ENCODE results near the gene XIRP2.

Gene XIRP2

GRCh38 chr2:167136879-167137596, 248.8 kb downstream of the XIRP2 start:
- no peak overlapping the region for H3K4me3 ChIP-seq (ENCODE audit: low read length)
- no peaks in the 10 kb centered on the region for H3K27me3 ChIP-seq (replicated peaks; ENCODE audit: control insufficient read depth, insufficient read depth, low read length)
- H3K36me3 ChIP-seq (ENCODE audit: control insufficient read depth, insufficient read depth, low read length, severe bottlenecking), result no peaks in the 10 kb centered on the region
- no peaks in the 10 kb centered on the region for H3K9me3 ChIP-seq (ENCODE audit: control insufficient read depth, low read length)
- DNase-seq (ENCODE audit: low read depth), result no peak
- no peak overlapping the region for H3K9ac ChIP-seq (ENCODE audit: low read length)
- peaks cover 18% of the 10 kb centered on the region for H3K4me1 ChIP-seq (ENCODE audit: control insufficient read depth, insufficient read depth, low read length)

DNA sequence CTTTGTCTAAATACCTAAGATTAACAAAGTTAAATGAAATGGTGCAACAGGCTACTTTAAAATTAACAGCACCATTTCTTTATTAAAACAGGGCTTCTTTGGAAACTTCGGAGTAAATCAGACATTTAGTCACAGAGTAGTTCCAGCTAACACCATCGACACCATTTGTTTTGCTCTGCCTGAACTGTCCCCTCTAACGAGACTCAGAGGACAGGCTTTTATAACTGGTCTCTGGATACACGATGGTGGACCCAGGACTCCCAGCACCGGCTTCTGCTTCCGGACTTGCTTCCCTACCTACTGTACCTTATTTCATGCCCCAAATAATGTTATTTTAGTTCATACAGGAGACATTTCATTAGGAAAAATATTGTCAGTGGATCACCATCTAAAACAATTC, 252.1 kb downstream of the XIRP2 start:
- Histone ChIP-seq H3K9me3 (ENCODE audit: control insufficient read depth, low read length) (no peaks in the 10 kb centered on the region), H3K36me3 (ENCODE audit: control insufficient read depth, insufficient read depth, low read length, severe bottlenecking) (no peaks in the 10 kb centered on the region), H3K4me3 (ENCODE audit: low read length) (no peak overlapping the region), H3K4me1 (ENCODE audit: control insufficient read depth, insufficient read depth, low read length) (peaks cover 17% of the 10 kb centered on the region), H3K27me3 (replicated peaks; ENCODE audit: control insufficient read depth, insufficient read depth, low read length) (no peaks in the 10 kb centered on the region), H3K9ac (ENCODE audit: low read length) (no peak overlapping the region)
- DNase-seq (ENCODE audit: low read depth), result no peak

- H3K9me3 ChIP-seq (ENCODE audit: control insufficient read depth, low read length), result no peaks in the 10 kb centered on the region
- DNase-seq (ENCODE audit: low read depth), result peak; percentile 87
- peaks cover 17% of the 10 kb centered on the region for H3K4me1 ChIP-seq (ENCODE audit: control insufficient read depth, insufficient read depth, low read length)
- no peaks in the 10 kb centered on the region for H3K27me3 ChIP-seq (replicated peaks; ENCODE audit: control insufficient read depth, insufficient read depth, low read length)
- H3K36me3 ChIP-seq (ENCODE audit: control insufficient read depth, insufficient read depth, low read length, severe bottlenecking), result no peaks in the 10 kb centered on the region
- H3K9ac ChIP-seq (ENCODE audit: low read length), result no peak overlapping the region
- no peak overlapping the region for H3K4me3 ChIP-seq (ENCODE audit: low read length)
Measured at GRCh38 chr2:167140767-167141166, 252.5 kb downstream of the XIRP2 start.

DNA sequence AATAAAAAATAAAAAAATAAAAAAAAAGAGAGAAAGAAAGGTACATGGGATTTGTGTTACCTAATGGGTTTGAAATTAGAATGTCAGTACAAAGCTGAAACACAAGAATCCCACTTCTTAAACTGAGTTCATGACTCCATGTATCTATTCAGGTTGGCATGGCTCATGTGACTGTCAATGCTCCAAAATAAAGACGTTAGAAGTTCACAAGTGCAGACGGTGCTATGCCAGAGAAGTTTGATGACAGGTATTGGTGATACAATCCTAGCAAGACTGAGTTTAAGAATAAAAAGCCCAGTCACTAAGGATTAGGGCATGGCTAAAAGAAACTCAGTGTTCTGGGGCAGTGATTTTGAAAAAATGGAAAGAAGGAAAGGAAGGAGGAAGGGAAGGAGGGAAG, 254.3 kb downstream of the XIRP2 start:
- Histone ChIP-seq H3K27me3 (replicated peaks; ENCODE audit: control insufficient read depth, insufficient read depth, low read length) (no peaks in the 10 kb centered on the region), H3K9me3 (ENCODE audit: control insufficient read depth, low read length) (no peaks in the 10 kb centered on the region), H3K36me3 (ENCODE audit: control insufficient read depth, insufficient read depth, low read length, severe bottlenecking) (no peaks in the 10 kb centered on the region), H3K4me1 (ENCODE audit: control insufficient read depth, insufficient read depth, low read length) (peaks cover 17% of the 10 kb centered on the region), H3K9ac (ENCODE audit: low read length) (no peak overlapping the region), H3K4me3 (ENCODE audit: low read length) (no peak overlapping the region)
- no peak for DNase-seq (ENCODE audit: low read depth)

DNA sequence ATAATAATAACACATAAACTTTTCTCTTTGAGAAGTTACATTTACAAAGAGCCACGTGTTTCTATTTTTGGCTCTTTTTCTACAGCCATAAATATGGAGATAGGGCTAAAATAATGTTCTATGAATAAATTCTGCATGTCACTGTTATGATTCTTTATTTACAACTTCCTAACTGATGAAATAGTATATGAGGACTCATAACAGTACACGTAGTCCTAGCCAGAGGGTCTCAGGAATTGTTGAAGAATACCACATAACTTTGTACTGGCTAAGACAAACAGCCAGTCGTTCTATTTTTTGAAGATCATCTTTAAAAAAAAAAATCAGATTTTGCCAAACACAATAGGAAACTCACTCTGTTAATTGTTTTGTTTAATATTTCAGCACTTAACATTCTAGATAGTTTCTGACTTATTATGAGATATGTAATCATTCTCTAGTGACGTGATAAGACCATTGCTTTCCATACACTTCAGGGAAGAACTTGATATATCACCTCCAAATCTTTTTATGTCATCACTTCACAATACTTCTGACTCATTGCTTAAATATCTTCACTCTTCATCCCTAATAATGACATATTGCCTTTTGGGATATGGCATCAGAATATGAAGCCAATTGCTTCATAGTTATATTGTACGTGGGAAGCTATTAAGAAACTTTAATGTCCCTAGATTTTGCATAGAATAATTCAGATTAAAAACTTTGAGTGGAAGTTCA, 256.1 kb downstream of the XIRP2 start:
- H3K4me1 ChIP-seq (ENCODE audit: control insufficient read depth, insufficient read depth, low read length), result peaks cover 17% of the 10 kb centered on the region
- H3K9ac ChIP-seq (ENCODE audit: low read length), result no peak overlapping the region
- no peaks in the 10 kb centered on the region for H3K27me3 ChIP-seq (replicated peaks; ENCODE audit: control insufficient read depth, insufficient read depth, low read length)
- peak; percentile 13 for DNase-seq (ENCODE audit: low read depth)
- no peak overlapping the region for H3K4me3 ChIP-seq (ENCODE audit: low read length)
- no peaks in the 10 kb centered on the region for H3K36me3 ChIP-seq (ENCODE audit: control insufficient read depth, insufficient read depth, low read length, severe bottlenecking)
- no peaks in the 10 kb centered on the region for H3K9me3 ChIP-seq (ENCODE audit: control insufficient read depth, low read length)

- DNase-seq (ENCODE audit: low read depth), result no peak
- Histone ChIP-seq H3K4me3 (ENCODE audit: low read length) (no peak overlapping the region), H3K4me1 (ENCODE audit: control insufficient read depth, insufficient read depth, low read length) (peaks cover 9% of the 10 kb centered on the region), H3K9me3 (ENCODE audit: control insufficient read depth, low read length) (no peaks in the 10 kb centered on the region), H3K36me3 (ENCODE audit: control insufficient read depth, insufficient read depth, low read length, severe bottlenecking) (no peaks in the 10 kb centered on the region), H3K9ac (ENCODE audit: low read length) (no peak overlapping the region), H3K27me3 (replicated peaks; ENCODE audit: control insufficient read depth, insufficient read depth, low read length) (no peaks in the 10 kb centered on the region)
Measured at GRCh38 chr2:167147271-167147941, 259.1 kb downstream of the XIRP2 start.

GRCh38 chr2:167151894-167152293, 263.6 kb downstream of the XIRP2 start:
- Histone ChIP-seq H3K4me1 (ENCODE audit: control insufficient read depth, insufficient read depth, low read length) (no peaks in the 10 kb centered on the region), H3K4me3 (ENCODE audit: low read length) (no peak overlapping the region), H3K9me3 (ENCODE audit: control insufficient read depth, low read length) (no peaks in the 10 kb centered on the region), H3K9ac (ENCODE audit: low read length) (no peak overlapping the region), H3K36me3 (ENCODE audit: control insufficient read depth, insufficient read depth, low read length, severe bottlenecking) (no peaks in the 10 kb centered on the region), H3K27me3 (replicated peaks; ENCODE audit: control insufficient read depth, insufficient read depth, low read length) (no peaks in the 10 kb centered on the region)
- DNase-seq (ENCODE audit: low read depth), result no peak

GRCh38 chr2:167157523-167157922, 269.2 kb downstream of the XIRP2 start:
- peak; percentile 49 for DNase-seq (ENCODE audit: low read depth)
- H3K36me3 ChIP-seq (ENCODE audit: control insufficient read depth, insufficient read depth, low read length, severe bottlenecking), result no peaks in the 10 kb centered on the region
- H3K4me3 ChIP-seq (ENCODE audit: low read length), result no peak overlapping the region
- no peak overlapping the region for H3K9ac ChIP-seq (ENCODE audit: low read length)
- peaks cover 3% of the 10 kb centered on the region for H3K9me3 ChIP-seq (ENCODE audit: control insufficient read depth, low read length)
- no peaks in the 10 kb centered on the region for H3K4me1 ChIP-seq (ENCODE audit: control insufficient read depth, insufficient read depth, low read length)
- no peaks in the 10 kb centered on the region for H3K27me3 ChIP-seq (replicated peaks; ENCODE audit: control insufficient read depth, insufficient read depth, low read length)

- Histone ChIP-seq H3K27me3 (replicated peaks; ENCODE audit: control insufficient read depth, insufficient read depth, low read length) (no peaks in the 10 kb centered on the region), H3K9ac (ENCODE audit: low read length) (no peak overlapping the region), H3K36me3 (ENCODE audit: control insufficient read depth, insufficient read depth, low read length, severe bottlenecking) (no peaks in the 10 kb centered on the region), H3K9me3 (ENCODE audit: control insufficient read depth, low read length) (no peaks in the 10 kb centered on the region), H3K4me3 (ENCODE audit: low read length) (no peak overlapping the region), H3K4me1 (ENCODE audit: control insufficient read depth, insufficient read depth, low read length) (peaks cover 30% of the 10 kb centered on the region)
- peak; percentile 73 for DNase-seq (ENCODE audit: low read depth)
Measured at GRCh38 chr2:167177196-167177595, 288.9 kb downstream of the XIRP2 start.

DNA sequence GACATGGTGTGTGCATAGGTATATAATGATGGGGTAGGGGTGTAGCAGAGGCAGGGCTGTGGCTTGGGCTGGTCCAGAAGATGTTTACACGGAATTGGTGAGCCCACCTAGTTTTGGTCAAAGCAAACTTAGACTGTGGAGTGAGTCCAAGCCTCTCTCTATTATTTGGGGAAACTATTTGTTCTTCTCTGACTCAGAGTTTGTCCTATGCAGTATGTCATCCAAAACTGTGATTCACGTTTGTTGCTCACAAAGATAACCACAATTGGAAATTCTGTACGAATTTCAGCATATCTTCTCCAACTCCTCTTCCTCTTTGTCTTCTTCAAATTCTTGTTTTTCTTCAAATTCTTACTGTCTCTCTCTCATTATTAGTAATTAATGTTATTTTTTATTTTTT, 292.9 kb downstream of the XIRP2 start:
- no peaks in the 10 kb centered on the region for H3K9me3 ChIP-seq (ENCODE audit: control insufficient read depth, low read length)
- H3K4me1 ChIP-seq (ENCODE audit: control insufficient read depth, insufficient read depth, low read length), result peaks cover 36% of the 10 kb centered on the region
- no peaks in the 10 kb centered on the region for H3K36me3 ChIP-seq (ENCODE audit: control insufficient read depth, insufficient read depth, low read length, severe bottlenecking)
- H3K4me3 ChIP-seq (ENCODE audit: low read length), result no peak overlapping the region
- H3K9ac ChIP-seq (ENCODE audit: low read length), result no peak overlapping the region
- DNase-seq (ENCODE audit: low read depth), result peak; percentile 60
- H3K27me3 ChIP-seq (replicated peaks; ENCODE audit: control insufficient read depth, insufficient read depth, low read length), result no peaks in the 10 kb centered on the region

DNA sequence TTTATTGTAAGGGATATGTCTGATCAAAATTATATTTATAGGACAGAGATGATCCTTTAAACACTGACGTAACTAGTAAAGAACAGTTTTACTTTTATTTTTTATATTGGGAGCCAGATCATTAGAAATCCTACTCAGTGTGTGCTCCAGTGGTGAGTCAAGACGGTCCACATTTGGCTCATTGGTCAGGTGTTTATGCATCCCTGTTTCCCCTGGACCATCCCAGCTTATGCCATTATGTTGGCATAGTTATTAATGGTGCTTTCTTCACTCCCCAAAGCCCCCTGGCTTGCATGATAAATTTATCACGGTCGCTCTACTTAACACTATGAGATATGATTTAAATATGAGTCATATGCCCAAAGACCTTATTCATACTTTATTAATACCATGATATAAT, 293.4 kb downstream of the XIRP2 start:
- no peak for DNase-seq (ENCODE audit: low read depth)
- no peak overlapping the region for H3K4me3 ChIP-seq (ENCODE audit: low read length)
- no peaks in the 10 kb centered on the region for H3K36me3 ChIP-seq (ENCODE audit: control insufficient read depth, insufficient read depth, low read length, severe bottlenecking)
- no peaks in the 10 kb centered on the region for H3K27me3 ChIP-seq (replicated peaks; ENCODE audit: control insufficient read depth, insufficient read depth, low read length)
- H3K9me3 ChIP-seq (ENCODE audit: control insufficient read depth, low read length), result no peaks in the 10 kb centered on the region
- H3K4me1 ChIP-seq (ENCODE audit: control insufficient read depth, insufficient read depth, low read length), result peaks cover 40% of the 10 kb centered on the region
- no peak overlapping the region for H3K9ac ChIP-seq (ENCODE audit: low read length)

Measured in adipocyte (in vitro differentiated cells).